HepG2 (cell line): ENCODE results near the gene MPPE1. TPM values are rescaled to one million over a fixed set of nuclear protein-coding genes. Genes with fewer than 3 reads are reported as not detected.

Experiments
- ARNT ChIP-seq: fragments of 450-650 bp; IDR thresholded peaks from 2 replicates; pipeline ENCODE4 v1.6.1; 2017
- ATF7-NPFF ChIP-seq: sonication (generic); formaldehyde crosslinking; IDR thresholded peaks from 2 replicates; pipeline ENCODE4 v1.8.1; 2023; ENCODE audit warnings: mild to moderate bottlenecking, low read depth, missing genetic modification reagents, moderate library complexity
- CC2D1A ChIP-seq: sonication (generic); formaldehyde crosslinking; IDR thresholded peaks from 2 replicates; pipeline ENCODE4 v1.8.1; 2023; ENCODE audit warnings: mild to moderate bottlenecking, missing genetic modification reagents
- FOSL2 ChIP-seq: sonication (generic); formaldehyde crosslinking; IDR thresholded peaks from 2 replicates; pipeline ENCODE4 v1.4.0; 2020; ENCODE audit warnings: missing genetic modification reagents
- FOXJ3 ChIP-seq: sonication (generic); formaldehyde crosslinking; IDR thresholded peaks from 2 replicates; pipeline ENCODE4 v1.4.0; 2020; ENCODE audit warnings: missing genetic modification reagents, mild to moderate bottlenecking, borderline replicate concordance
- HOMEZ ChIP-seq: IDR thresholded peaks from 2 replicates; pipeline ENCODE4 v1.6.1; 2016; ENCODE audit warnings: low read depth
- ISX ChIP-seq: sonication (generic); formaldehyde crosslinking; conservative IDR thresholded peaks from 2 replicates; pipeline ENCODE4 v1.5.0; 2020; ENCODE audit warnings: missing genetic modification reagents
- NFIC ChIP-seq: IDR thresholded peaks from 2 replicates; pipeline ENCODE4 v1.6.1; 2012; ENCODE audit warnings: mild to moderate bottlenecking, low read length, inconsistent platforms
- SP1 ChIP-seq, 2 experiments: fragments of 450-650 bp in 1 of 2; sonication (generic) in 1 of 2; formaldehyde crosslinking in 1 of 2; IDR thresholded peaks; 2 replicates each; pipeline versions ENCODE4 v1.4.0 to v1.6.1; 2016 to 2020; ENCODE audit warnings: missing genetic modification reagents in 1 of 2
- SP140L ChIP-seq: sonication (generic); formaldehyde crosslinking; IDR thresholded peaks from 2 replicates; pipeline ENCODE4 v1.4.0; 2020; ENCODE audit warnings: missing genetic modification reagents, borderline replicate concordance
- SPEN ChIP-seq: sonication (generic); formaldehyde crosslinking; IDR thresholded peaks from 2 replicates; pipeline ENCODE4 v1.5.1; 2020; ENCODE audit warnings: low read depth, mild to moderate bottlenecking, missing genetic modification reagents
- TAF15 ChIP-seq: fragments of 200-400 bp; formaldehyde crosslinking; IDR thresholded peaks from one replicate; pipeline ENCODE4 v1.6.1; 2018; ENCODE audit warnings: mild to moderate bottlenecking, low read depth, low read length; ENCODE audit not compliant: poor library complexity, severe bottlenecking
- THAP11 ChIP-seq: IDR thresholded peaks from 2 replicates; pipeline ENCODE4 v1.6.1; 2016; ENCODE audit warnings: missing biosample characterization, missing genetic modification reagents
- ZNF121 ChIP-seq: sonication (generic); formaldehyde crosslinking; IDR thresholded peaks from 2 replicates; pipeline ENCODE4 v1.5.0; 2020; ENCODE audit warnings: mild to moderate bottlenecking, missing genetic modification reagents
- ZNF292 ChIP-seq: sonication (generic); formaldehyde crosslinking; IDR thresholded peaks from 2 replicates; pipeline ENCODE4 v1.8.1; 2022; ENCODE audit warnings: mild to moderate bottlenecking, low read depth, missing genetic modification reagents, borderline replicate concordance
- ZNF460 ChIP-seq: sonication (generic); formaldehyde crosslinking; IDR thresholded peaks from 2 replicates; pipeline ENCODE4 v1.5.1; 2020; ENCODE audit warnings: missing genetic modification reagents, mild to moderate bottlenecking, borderline replicate concordance
- ZNF501 ChIP-seq: sonication (generic); formaldehyde crosslinking; IDR thresholded peaks from 2 replicates; pipeline ENCODE4 v1.5.1; 2020; ENCODE audit warnings: mild to moderate bottlenecking, moderate library complexity, missing genetic modification reagents
- ZNF547 ChIP-seq: sonication (generic); formaldehyde crosslinking; IDR thresholded peaks from 2 replicates; pipeline ENCODE4 v1.5.1; 2020; ENCODE audit warnings: mild to moderate bottlenecking, missing genetic modification reagents
- ZNF558 ChIP-seq: sonication (generic); formaldehyde crosslinking; IDR thresholded peaks from 2 replicates; pipeline ENCODE4 v1.9.0; 2022; ENCODE audit warnings: mild to moderate bottlenecking, missing genetic modification reagents, borderline replicate concordance
- ZNF629 ChIP-seq: sonication (generic); formaldehyde crosslinking; conservative IDR thresholded peaks from 2 replicates; pipeline ENCODE4 v1.5.0; 2020; ENCODE audit warnings: missing genetic modification reagents
- ZNF761 ChIP-seq: sonication (generic); formaldehyde crosslinking; conservative IDR thresholded peaks from 2 replicates; pipeline ENCODE4 v1.4.0; 2020; ENCODE audit warnings: mild to moderate bottlenecking, missing genetic modification reagents
- polyA plus RNA-seq, 8 experiments: library from polyadenylated mRNA; depleted of rRNA in 3 of 8; stranded (reverse) in 7 of 8; unstranded in 1 of 8; fragments of >200 nt; fragmentation: Illumina TruSeq in 4 of 8; extraction: Trizol in 4 of 8; gene quantifications; 2 replicates each; pipeline versions ENCODE4 v1.2.1 to v1.2.3, GENCODE V29; 2011 to 2016; ENCODE audit warnings: low read depth in 4 of 8, missing spikeins in 1 of 8, mixed read lengths in 1 of 8; ENCODE audit not compliant: insufficient read depth in 1 of 8
- total RNA-seq, 5 experiments: library from RNA; depleted of rRNA; stranded (reverse); fragments of >200 nt; fragmentation: Illumina TruSeq; extraction: Trizol; gene quantifications; 2 replicates each; pipeline ENCODE4 v1.2.3, GENCODE V29; 2016; ENCODE audit warnings: low read depth in 1 of 5
- TF ChIP-seq, protein P1 (sequence below): sonication (generic); formaldehyde crosslinking; IDR thresholded peaks from 2 replicates; pipeline ENCODE4 v1.4.0; 2020; ENCODE audit warnings: missing genetic modification reagents
- TF ChIP-seq, protein P2 (sequence below): sonication (generic); formaldehyde crosslinking; IDR thresholded peaks from 2 replicates; pipeline ENCODE4 v1.4.0; 2020; ENCODE audit warnings: missing genetic modification reagents
- TF ChIP-seq, protein P3 (sequence below): sonication (generic); formaldehyde crosslinking; IDR thresholded peaks from 2 replicates; pipeline ENCODE4 v1.8.1; 2023; ENCODE audit warnings: mild to moderate bottlenecking, missing genetic modification reagents

MPPE1 gene
- total and polyA plus RNA-seq, 2 of the 13 experiments (the other 11 are each of a cell fraction or from before 2014, with no cell fraction given), result 9.6 to 11.9 TPM

DNA sequence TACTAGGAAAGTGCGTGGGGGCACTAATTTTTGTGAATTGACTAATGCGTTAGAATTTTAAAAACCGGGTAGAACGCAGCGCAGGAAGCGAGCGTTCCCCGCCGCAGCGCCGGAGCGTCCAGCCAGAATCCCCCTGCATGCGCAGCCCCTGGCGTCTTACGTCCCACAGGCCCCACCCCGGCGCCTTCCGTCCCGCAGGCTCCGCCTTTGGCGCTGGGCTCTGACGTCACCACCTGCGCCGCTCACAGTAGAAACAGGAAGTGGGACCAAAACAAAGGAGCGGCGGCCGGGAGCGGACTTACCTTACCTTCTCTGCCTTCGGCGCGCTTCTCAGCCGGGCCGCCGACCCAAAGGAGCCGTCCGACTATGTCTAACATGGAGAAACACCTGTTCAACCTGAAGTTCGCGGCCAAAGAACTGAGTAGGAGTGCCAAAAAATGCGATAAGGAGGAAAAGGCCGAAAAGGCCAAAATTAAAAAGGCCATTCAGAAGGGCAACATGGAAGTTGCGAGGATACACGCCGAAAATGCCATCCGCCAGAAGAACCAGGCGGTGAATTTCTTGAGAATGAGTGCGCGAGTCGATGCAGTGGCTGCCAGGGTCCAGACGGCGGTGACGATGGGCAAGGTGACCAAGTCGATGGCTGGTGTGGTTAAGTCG lies 56.8 kb downstream of the MPPE1 start, which contains the start of gene CHMP1B (continued):
- TF ChIP-seq FOSL2 (CRISPR knock-in tag) (peak; percentile 57), SP140L (CRISPR knock-in tag) (no peak), ZNF292 (no peak), SP1 (IDR thresholded peaks at IDR 0.05) (no peak), SP1 (CRISPR knock-in tag; IDR thresholded peaks at IDR 0.05) (peak; percentile 97), ZNF558 (peak; percentile 32), THAP11 (CRISPR knock-in tag) (peak; percentile 92), HOMEZ (CRISPR knock-in tag) (peak; percentile 17; the same call in 1 of the 2 replicates), ZNF761 (CRISPR knock-in tag) (0 out of 2 replicates have a peak, but pooled peaks have one; percentile 51), ZNF121 (no peak), FOXJ3 (CRISPR knock-in tag) (peak; percentile 85), TAF15 (no peak), ATF7-NPFF (CRISPR knock-in tag) (peak; percentile 53; the same call in 1 of the 2 replicates), SPEN (CRISPR knock-in tag) (peak; percentile 97), ZNF501 (CRISPR knock-in tag) (peak; percentile 99), CC2D1A (no peak), NFIC (no peak), ISX (CRISPR knock-in tag) (no peak), ZNF629 (CRISPR knock-in tag) (no peak), ZNF547 (peak; percentile 20), ZNF460 (CRISPR knock-in tag) (0 out of 2 replicates have a peak, but pooled peaks have one; percentile 39), ARNT (no peak)
- TF ChIP-seq, protein P1, sequence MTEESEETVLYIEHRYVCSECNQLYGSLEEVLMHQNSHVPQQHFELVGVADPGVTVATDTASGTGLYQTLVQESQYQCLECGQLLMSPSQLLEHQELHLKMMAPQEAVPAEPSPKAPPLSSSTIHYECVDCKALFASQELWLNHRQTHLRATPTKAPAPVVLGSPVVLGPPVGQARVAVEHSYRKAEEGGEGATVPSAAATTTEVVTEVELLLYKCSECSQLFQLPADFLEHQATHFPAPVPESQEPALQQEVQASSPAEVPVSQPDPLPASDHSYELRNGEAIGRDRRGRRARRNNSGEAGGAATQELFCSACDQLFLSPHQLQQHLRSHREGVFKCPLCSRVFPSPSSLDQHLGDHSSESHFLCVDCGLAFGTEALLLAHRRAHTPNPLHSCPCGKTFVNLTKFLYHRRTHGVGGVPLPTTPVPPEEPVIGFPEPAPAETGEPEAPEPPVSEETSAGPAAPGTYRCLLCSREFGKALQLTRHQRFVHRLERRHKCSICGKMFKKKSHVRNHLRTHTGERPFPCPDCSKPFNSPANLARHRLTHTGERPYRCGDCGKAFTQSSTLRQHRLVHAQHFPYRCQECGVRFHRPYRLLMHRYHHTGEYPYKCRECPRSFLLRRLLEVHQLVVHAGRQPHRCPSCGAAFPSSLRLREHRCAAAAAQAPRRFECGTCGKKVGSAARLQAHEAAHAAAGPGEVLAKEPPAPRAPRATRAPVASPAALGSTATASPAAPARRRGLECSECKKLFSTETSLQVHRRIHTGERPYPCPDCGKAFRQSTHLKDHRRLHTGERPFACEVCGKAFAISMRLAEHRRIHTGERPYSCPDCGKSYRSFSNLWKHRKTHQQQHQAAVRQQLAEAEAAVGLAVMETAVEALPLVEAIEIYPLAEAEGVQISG (CRISPR knock-in tag), result peak; percentile 93
- TF ChIP-seq, protein P2, sequence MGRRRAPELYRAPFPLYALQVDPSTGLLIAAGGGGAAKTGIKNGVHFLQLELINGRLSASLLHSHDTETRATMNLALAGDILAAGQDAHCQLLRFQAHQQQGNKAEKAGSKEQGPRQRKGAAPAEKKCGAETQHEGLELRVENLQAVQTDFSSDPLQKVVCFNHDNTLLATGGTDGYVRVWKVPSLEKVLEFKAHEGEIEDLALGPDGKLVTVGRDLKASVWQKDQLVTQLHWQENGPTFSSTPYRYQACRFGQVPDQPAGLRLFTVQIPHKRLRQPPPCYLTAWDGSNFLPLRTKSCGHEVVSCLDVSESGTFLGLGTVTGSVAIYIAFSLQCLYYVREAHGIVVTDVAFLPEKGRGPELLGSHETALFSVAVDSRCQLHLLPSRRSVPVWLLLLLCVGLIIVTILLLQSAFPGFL, result no peak
- TF ChIP-seq, protein P3, sequence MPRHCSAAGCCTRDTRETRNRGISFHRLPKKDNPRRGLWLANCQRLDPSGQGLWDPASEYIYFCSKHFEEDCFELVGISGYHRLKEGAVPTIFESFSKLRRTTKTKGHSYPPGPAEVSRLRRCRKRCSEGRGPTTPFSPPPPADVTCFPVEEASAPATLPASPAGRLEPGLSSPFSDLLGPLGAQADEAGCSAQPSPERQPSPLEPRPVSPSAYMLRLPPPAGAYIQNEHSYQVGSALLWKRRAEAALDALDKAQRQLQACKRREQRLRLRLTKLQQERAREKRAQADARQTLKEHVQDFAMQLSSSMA (CRISPR knock-in tag), result no peak
